ENCODE results near the gene TBC1D32. TPM values are rescaled to one million over a fixed set of nuclear protein-coding genes. Genes with fewer than 3 reads are reported as not detected.

The TBC1D32 gene
- total RNA-seq, 6 experiments from 2014 or later, result 0.65 to 2.3 (median 1.7) TPM

GRCh38 chr6:121042766-121043165 is 291.5 kb downstream of the TBC1D32 start:
- no peaks in the 10 kb centered on the region for H3K9me3 ChIP-seq
- DNase-seq (no peak), ATAC-seq (no peak)
- H3K36me3 ChIP-seq, result no peaks in the 10 kb centered on the region
- H3K4me3 ChIP-seq, result no peak overlapping the region
- H3K27me3 ChIP-seq, result no peaks in the 10 kb centered on the region
- 95% methylated on average over 11 of the region's 13 CpGs for WGBS (ENCODE audit: insufficient coverage, low coverage, low lambda C conversion rate, missing lambda C conversion rate)
- H3K27ac ChIP-seq, result no peak overlapping the region
- no peaks in the 10 kb centered on the region for H3K4me1 ChIP-seq
- TF ChIP-seq POLR2A (IDR thresholded peaks at IDR 0.05) (no peak), CTCF (IDR thresholded peaks at IDR 0.05) (no peak)
- intact Hi-C loops (cut with DNase I), result no loop called here

GRCh38 chr6:121040831-121041230 is 293.4 kb downstream of the TBC1D32 start:
- Histone ChIP-seq H3K27ac (no peak overlapping the region), H3K4me3 (no peak overlapping the region), H3K9me3 (no peaks in the 10 kb centered on the region), H3K4me1 (no peaks in the 10 kb centered on the region), H3K36me3 (no peaks in the 10 kb centered on the region), H3K27me3 (no peaks in the 10 kb centered on the region)
- intact Hi-C loops (cut with DNase I), result no loop called here
- TF ChIP-seq CTCF (IDR thresholded peaks at IDR 0.05) (no peak), POLR2A (IDR thresholded peaks at IDR 0.05) (no peak)
- no peak for ATAC-seq
- 39% methylated on average over 3 of the region's 3 CpGs for WGBS (ENCODE audit: insufficient coverage, low coverage, low lambda C conversion rate, missing lambda C conversion rate)
- DNase-seq, result no peak

DNA sequence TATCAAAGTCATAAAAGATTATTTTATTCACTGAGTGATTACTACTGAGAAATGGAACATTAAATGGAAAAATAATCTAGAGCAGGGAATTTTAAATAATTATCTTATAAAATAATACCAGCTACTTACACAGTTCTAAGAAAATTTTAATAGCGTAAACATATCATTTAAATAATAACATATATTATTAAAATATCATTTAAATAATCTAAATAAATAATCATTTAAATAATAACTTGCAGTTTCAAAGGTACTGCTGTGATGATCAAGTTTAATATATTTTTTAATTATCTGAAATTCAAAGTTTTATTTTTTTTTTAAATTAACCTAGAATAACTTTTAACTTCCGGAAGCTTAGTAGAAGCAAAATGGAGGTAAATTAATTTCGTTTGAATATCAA is 301.2 kb downstream of the TBC1D32 start:
- no peak for DNase-seq
- Histone ChIP-seq H3K27me3 (no peaks in the 10 kb centered on the region), H3K36me3 (no peaks in the 10 kb centered on the region), H3K9me3 (no peaks in the 10 kb centered on the region), H3K4me3 (no peak overlapping the region), H3K4me1 (no peaks in the 10 kb centered on the region), H3K27ac (no peak overlapping the region)
- ATAC-seq, result no peak
- 54% methylated on average over 3 of the region's 3 CpGs for WGBS (ENCODE audit: insufficient coverage, low coverage, low lambda C conversion rate, missing lambda C conversion rate)
- no peak for TF ChIP-seq CTCF (IDR thresholded peaks at IDR 0.05)
- TF ChIP-seq POLR2A (IDR thresholded peaks at IDR 0.05), result no peak
- intact Hi-C loops (cut with DNase I), result no loop called here

GRCh38 chr6:121032268-121033006 is 301.8 kb downstream of the TBC1D32 start:
- DNase-seq (no peak), ATAC-seq (no peak)
- intact Hi-C loops (cut with DNase I), result no loop called here
- TF ChIP-seq POLR2A (IDR thresholded peaks at IDR 0.05), result no peak
- no peak for TF ChIP-seq CTCF (IDR thresholded peaks at IDR 0.05)
- Histone ChIP-seq H3K27me3 (no peaks in the 10 kb centered on the region), H3K27ac (no peak overlapping the region), H3K4me1 (no peaks in the 10 kb centered on the region), H3K36me3 (no peaks in the 10 kb centered on the region), H3K9me3 (no peaks in the 10 kb centered on the region), H3K4me3 (no peak overlapping the region)
- 23% methylated on average over 1 of the region's 1 CpG for WGBS (ENCODE audit: insufficient coverage, low coverage, low lambda C conversion rate, missing lambda C conversion rate)

Small RNAs within 50 kb of the gene (small RNA-seq; reads per million reads assigned to genes)
- gene RF00019 (0 reads per million in 2 experiments), gene RNU6-1286P (0 reads per million in 2 experiments)

Other genes with a start within 250 kb of the TBC1D32 start
- gene GJA1, start 101.2 kb upstream of the TBC1D32 start, total RNA-seq, result 1 to 10 TPM in 5 of 6 experiments, under 1 TPM in 1; 0.64 to 7.5 (median 2.0) TPM